ENCODE data around the gene PACS2. TPM values are rescaled to one million over a fixed set of nuclear protein-coding genes. Genes with fewer than 3 reads are reported as not detected.

Gene PACS2
- total RNA-seq, 1 experiment from 2014 or later, result 72.5 TPM

GRCh38 chr14:105398044-105398725 lies 83.6 kb downstream of the PACS2 start, which contains the start of gene TEX22:
Gene TEX22, plus strand, starts transcription at chr14:105398538. Its CDS starts 803 bp downstream, at chr14:105399341.
- no peak within 1 kb of the TSS for H4K8ac ChIP-seq (replicated peaks; ENCODE audit: insufficient read length, low read depth, low read length)
- H3T11ph ChIP-seq (ENCODE audit: low read length), result no peak within 1 kb of the TSS
- H3K4me1 ChIP-seq (ENCODE audit: insufficient read depth, low read length), result no peaks in the 10 kb centered on the region
- H3K9me3 ChIP-seq (ENCODE audit: control insufficient read depth, low read depth, low read length), result peaks cover 5% of the 10 kb centered on the region
- H3K79me1 ChIP-seq (ENCODE audit: insufficient read depth, low read depth, low read length, poor library complexity, severe bottlenecking), result no peaks in the 10 kb centered on the region
- H2AFZ ChIP-seq (ENCODE audit: low read length), result no peak within 1 kb of the TSS
- WGBS (ENCODE audit: extremely low coverage, insufficient read length, low lambda C conversion rate), result no CpG with 5 or more reads among the region's 77 CpGs
- Mint-ChIP-seq H3K27ac (no peak within 1 kb of the TSS), H3K4me3 (peak within 1 kb of the TSS; percentile 63 to 77), H3K9me3 (peaks cover 38 to 50% of the 10 kb centered on the region in 2 experiments), H3K27me3 (ENCODE audit: low read depth) (peaks cover 53% of the 10 kb centered on the region), H3K4me1 (0 out of 4 replicates have a peak, but pooled peaks cover 0 to 3% of the 10 kb centered on the region in 2 experiments), H3K36me3 (ENCODE audit: insufficient read depth in 1 of 3, low read depth in 3 of 3) (peaks cover 35 to 45% (median 44%) of the 10 kb centered on the region in 3 experiments)
- H3K27ac ChIP-seq (ENCODE audit: insufficient read length, low read depth, low read length), result no peak within 1 kb of the TSS
- H3K27me3 ChIP-seq (ENCODE audit: insufficient read depth, low read length), result no peaks in the 10 kb centered on the region
- no peaks in the 10 kb centered on the region for H3K23me2 ChIP-seq (ENCODE audit: insufficient read length, low read depth, low read length, poor library complexity, severe bottlenecking)
- no peak within 1 kb of the TSS for H2AK5ac ChIP-seq (ENCODE audit: insufficient read length, low read length)
- H3K4me2 ChIP-seq (ENCODE audit: insufficient read depth, insufficient read length, low read length), result peak within 1 kb of the TSS; percentile 37
- no peak for TF ChIP-seq CTCF (conservative IDR thresholded peaks at IDR 0.05)
- no peaks in the 10 kb centered on the region for H4K20me1 ChIP-seq (ENCODE audit: control insufficient read depth, insufficient read depth, insufficient read length)
- H3K18ac ChIP-seq (ENCODE audit: insufficient read length, low read depth, low read length), result peak within 1 kb of the TSS; percentile 93
- no peak within 1 kb of the TSS for H2BK20ac ChIP-seq (ENCODE audit: low read depth, low read length, poor library complexity, severe bottlenecking)
- H3K14ac ChIP-seq (ENCODE audit: insufficient read depth, low read length), result peak within 1 kb of the TSS; percentile 98
- H2BK15ac ChIP-seq (ENCODE audit: low read depth, low read length), result no peak within 1 kb of the TSS; the same call in 1 of the 2 replicates
- no peak within 1 kb of the TSS for H4K91ac ChIP-seq (ENCODE audit: insufficient read length, low read depth, low read length)
- H3K9ac ChIP-seq (ENCODE audit: extremely low read depth, insufficient read length, low read length), result no peak within 1 kb of the TSS
- H4K5ac ChIP-seq (ENCODE audit: insufficient read length, low read depth, low read length), result no peak within 1 kb of the TSS
- H2BK120ac ChIP-seq (ENCODE audit: low read depth, low read length, poor library complexity, severe bottlenecking), result no peak within 1 kb of the TSS
- H3K79me2 ChIP-seq (ENCODE audit: insufficient read depth, low read length), result no peaks in the 10 kb centered on the region
- no peak within 1 kb of the TSS for H3K4ac ChIP-seq (ENCODE audit: low read depth, low read length)
- no peak within 1 kb of the TSS for H3K56ac ChIP-seq (ENCODE audit: insufficient read length, low read depth, low read length)
- peak; percentile 77 for DNase-seq
- no peak within 1 kb of the TSS for H2BK12ac ChIP-seq (ENCODE audit: insufficient read length, low read depth, low read length)
- H2BK5ac ChIP-seq (ENCODE audit: insufficient read length, low read length), result no peak within 1 kb of the TSS
- H3K23ac ChIP-seq (ENCODE audit: insufficient read length, low read depth, low read length), result no peak within 1 kb of the TSS
